Mammary epithelial cell (primary cell): ENCODE results near the gene BTG3.

Experiments used
- CTCF ChIP-seq, 2 donors: IDR thresholded peaks in 1 of 2; conservative IDR thresholded peaks in 1 of 2; 2 replicates each; pipeline ENCODE4 v1.5.1; 2011 to 2012; ENCODE audit warnings: inconsistent platforms in 2 of 2, low read length in 2 of 2, mild to moderate bottlenecking in 2 of 2, control low read depth in 1 of 2, low read depth in 1 of 2; ENCODE audit not compliant: insufficient read depth in 1 of 2; ENCODE audit errors: extremely low read depth in 1 of 2
- EZH2 ChIP-seq: IDR thresholded peaks from 2 replicates; pipeline ENCODE4 v1.6.1; 2012; ENCODE audit warnings: low read length, inconsistent platforms, borderline replicate concordance

- no peak for TF ChIP-seq CTCF (conservative IDR thresholded peaks at IDR 0.05 in 1 of 2, IDR thresholded peaks at IDR 0.05 in 1 of 2; ENCODE audit: extremely low read depth in 1 of 2, insufficient read depth in 1 of 2, low read depth in 1 of 2, low read length in 2 of 2)
- no peak for TF ChIP-seq EZH2
Measured at GRCh38 chr21:17560377-17561025, 52.2 kb downstream of the BTG3 start.
